GM18517 (cell line): ENCODE results near the gene BRSK2.
"Not testable (repeated sequence)": the region's sequence is repeated elsewhere in the genome, so short reads cannot be mapped to it uniquely, and the experiment has no call there.

Experiments
- ATAC-seq: cut with Tn5 transposase; IDR thresholded peaks from one replicate; pipeline ENCODE4 v1.9.1; 2021; ENCODE audit warnings: mild to moderate bottlenecking, moderate library complexity; ENCODE audit not compliant: unreplicated experiment

The BRSK2 gene

DNA sequence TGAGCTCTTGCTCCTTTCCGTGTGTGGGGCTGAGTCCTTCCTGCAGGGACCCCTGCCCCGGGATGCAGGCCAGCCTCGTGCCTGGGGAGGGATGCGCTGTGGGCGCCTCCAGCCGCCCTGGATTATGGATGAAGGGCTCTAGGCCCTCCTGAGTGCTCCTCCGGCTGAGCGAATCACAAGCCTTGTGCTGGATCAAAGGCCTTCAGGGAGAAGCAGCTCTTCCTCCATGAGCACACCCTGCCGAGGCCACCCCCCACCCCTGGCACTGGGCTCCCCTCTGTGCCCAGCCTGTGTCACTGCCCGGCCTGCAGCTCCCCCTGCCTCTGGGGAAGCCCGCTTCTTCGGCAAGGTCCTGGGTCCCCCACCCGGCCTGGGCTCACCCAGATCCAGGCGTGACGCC lies 43.8 kb downstream of the BRSK2 start:
- no peak for ATAC-seq

DNA sequence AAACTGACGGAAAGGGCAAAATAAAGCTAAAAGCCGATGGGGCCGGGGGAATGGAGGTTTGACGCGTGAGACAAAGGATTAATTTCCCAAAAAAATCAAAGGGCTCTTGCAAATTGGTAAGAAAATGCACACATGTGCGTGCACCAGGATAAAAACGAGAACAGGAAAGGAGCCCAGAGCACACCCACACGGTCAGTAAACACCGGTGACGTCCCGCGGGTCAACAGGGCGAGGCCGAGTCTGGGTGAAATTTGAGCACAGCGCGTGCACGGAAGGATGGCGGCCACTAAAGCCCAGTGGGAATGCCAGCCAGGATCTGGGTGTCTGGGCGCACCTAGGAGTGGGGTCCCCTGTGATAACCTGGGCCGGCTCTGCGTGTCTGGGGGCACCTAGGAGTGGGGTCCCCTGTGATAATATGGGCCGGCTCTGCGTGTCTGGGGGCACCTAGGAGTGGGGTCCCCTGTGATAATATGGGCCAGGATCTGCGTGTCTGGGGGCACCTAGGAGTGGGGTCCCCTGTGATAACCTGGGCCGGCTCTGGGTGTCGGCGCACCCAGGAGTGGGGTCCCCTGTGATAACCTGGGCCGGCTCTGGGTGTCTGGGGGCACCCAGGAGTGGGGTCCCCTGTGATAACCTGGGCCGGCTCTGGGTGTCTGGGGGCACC lies 44.4 kb downstream of the BRSK2 start:
- ATAC-seq: no peak

- not testable (repeated sequence) for ATAC-seq
These were observed 45.7 kb downstream of the BRSK2 start for GRCh38 chr11:1435479-1435819.

DNA sequence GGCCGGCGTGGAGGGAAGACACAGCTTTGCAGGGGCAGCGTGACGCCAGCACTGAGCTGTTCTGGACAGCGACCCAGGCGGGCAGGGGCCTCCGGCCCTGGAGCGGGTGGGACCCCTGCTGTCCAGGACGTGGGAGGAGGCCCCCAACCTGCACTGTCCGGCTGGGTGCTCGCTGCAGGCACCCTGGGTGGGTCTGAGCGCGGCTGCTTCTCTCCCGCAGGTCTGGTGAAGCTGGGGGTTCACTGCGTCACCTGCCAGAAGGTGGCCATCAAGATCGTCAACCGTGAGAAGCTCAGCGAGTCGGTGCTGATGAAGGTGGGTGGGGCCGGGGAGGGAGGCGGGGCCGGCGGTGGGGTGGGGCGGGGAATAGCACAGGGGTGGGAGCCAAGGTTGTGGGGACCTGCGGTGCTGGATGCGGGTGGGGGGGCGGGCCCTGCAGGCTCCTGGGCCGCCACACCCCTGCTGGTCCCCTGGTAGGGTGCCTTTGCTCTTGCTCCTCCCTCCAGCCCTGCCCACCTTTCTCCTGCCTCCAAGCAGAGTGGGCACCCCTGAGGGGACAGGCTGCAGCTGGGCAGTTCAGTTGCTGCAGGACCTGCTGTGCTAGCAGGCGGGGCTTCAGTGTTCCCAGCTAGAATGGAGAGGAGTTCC lies 46.2 kb downstream of the BRSK2 start:
- ATAC-seq: no peak

GRCh38 chr11:1436468-1437039 lies 46.8 kb downstream of the BRSK2 start:
- ATAC-seq: no peak

GRCh38 chr11:1437500-1437899 lies 47.8 kb downstream of the BRSK2 start:
- ATAC-seq: no peak

DNA sequence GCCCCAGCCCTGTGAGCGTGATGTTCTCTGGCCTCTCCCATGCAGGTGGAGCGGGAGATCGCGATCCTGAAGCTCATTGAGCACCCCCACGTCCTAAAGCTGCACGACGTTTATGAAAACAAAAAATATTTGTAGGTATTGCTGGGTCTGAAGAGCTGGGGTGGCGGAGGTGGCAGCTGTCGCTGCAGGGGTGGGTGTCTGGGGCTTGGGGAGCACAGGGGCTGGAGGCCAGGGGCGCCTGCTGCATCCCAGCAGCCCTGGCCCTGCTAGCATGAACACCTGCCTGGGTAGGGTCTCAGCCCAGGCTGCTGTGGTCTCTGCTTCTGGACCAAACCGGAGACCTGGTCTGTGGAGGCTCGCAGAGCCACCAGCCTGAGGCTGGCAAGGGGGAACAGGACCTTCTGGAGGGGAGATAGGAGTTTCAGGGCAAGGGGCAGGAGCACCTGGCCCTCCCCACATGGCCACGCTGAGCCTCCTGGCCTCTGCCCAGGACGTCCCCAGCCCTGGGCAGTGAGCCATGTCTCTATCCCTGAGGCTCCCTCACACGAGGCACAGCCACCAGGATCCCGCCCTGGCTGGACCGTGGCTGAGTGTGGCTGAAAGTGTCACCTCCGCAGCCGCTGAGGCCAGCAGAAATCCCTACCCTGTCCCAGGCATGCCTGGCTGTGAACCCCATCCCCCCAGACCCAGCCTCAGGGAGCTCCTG lies 48.7 kb downstream of the BRSK2 start:
- no peak for ATAC-seq

GRCh38 chr11:1438967-1439330 lies 49.2 kb downstream of the BRSK2 start:
- no peak for ATAC-seq

- no peak for ATAC-seq
These were observed 49.6 kb downstream of the BRSK2 start for GRCh38 chr11:1439341-1439740.

DNA sequence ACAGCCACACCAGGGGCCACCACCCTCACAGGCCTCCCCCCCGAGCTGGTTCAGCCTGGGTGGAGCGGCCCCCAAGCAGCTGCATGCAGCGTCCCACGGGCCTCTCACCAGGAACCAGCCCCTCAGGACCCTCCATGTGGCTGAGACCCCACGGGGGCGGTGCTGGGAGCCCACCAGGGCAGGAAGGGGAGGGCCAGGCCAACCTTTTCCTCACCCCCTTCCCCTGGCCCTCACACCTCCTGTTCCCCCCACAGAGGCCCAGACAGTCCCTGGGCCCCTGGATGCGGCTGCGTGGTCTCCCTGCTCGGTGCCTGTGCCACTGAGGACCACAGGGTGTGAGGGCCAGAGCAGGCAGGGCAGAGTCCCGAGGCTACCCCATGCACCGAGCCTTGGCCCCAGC lies 50.3 kb downstream of the BRSK2 start:
- no peak for ATAC-seq

- no peak for ATAC-seq
These were observed 50.8 kb downstream of the BRSK2 start for GRCh38 chr11:1440496-1440895.

DNA sequence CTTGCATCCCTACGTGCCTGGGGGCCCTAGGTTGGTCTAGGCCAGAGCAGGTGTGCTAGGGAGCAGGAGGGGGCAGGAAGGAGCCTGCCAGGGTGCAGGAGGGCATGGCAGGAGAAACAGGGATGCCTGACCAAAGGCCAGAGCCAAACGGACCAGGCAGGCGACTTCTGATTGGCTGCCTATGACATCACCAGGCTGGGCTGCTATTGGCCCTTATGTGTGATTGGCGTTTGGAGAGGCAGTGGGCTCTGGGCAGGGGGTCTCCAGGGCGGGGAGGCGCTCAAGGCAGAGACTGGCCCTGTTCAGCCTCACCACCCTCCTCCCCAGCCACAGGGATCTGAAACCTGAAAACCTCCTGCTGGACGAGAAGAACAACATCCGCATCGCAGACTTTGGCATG lies 52.4 kb downstream of the BRSK2 start:
- ATAC-seq: no peak

GRCh38 chr11:1442807-1443366 lies 53.2 kb downstream of the BRSK2 start:
- ATAC-seq: no peak

- no peak for ATAC-seq
These were observed 54.0 kb downstream of the BRSK2 start for GRCh38 chr11:1443737-1444136.

DNA sequence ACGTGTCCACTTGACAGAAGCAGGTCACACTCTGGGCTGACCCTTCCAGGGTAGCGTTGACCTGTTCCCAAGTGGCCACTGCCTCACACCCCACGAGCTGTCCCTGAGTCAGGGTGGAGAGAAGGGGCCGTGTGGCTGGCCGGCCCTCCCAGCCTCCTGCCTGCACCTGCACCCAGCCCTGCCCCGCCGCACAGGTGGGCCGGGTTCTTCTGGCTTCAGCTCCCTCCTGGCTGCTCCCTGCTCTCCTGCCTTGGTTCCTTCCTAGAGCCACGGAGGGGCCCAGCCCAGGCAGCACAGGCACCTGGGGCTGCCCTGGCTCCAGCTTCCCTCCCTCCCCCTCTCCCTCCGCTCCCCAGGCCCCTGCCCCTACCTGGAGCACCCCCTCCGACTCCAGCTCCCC lies 54.6 kb downstream of the BRSK2 start:
- ATAC-seq: no peak

- ATAC-seq: no peak
These were observed 55.2 kb downstream of the BRSK2 start for GRCh38 chr11:1444823-1445422.

GRCh38 chr11:1445741-1446445 lies 56.2 kb downstream of the BRSK2 start:
- no peak for ATAC-seq

GRCh38 chr11:1446623-1447022 lies 56.9 kb downstream of the BRSK2 start:
- ATAC-seq: no peak

DNA sequence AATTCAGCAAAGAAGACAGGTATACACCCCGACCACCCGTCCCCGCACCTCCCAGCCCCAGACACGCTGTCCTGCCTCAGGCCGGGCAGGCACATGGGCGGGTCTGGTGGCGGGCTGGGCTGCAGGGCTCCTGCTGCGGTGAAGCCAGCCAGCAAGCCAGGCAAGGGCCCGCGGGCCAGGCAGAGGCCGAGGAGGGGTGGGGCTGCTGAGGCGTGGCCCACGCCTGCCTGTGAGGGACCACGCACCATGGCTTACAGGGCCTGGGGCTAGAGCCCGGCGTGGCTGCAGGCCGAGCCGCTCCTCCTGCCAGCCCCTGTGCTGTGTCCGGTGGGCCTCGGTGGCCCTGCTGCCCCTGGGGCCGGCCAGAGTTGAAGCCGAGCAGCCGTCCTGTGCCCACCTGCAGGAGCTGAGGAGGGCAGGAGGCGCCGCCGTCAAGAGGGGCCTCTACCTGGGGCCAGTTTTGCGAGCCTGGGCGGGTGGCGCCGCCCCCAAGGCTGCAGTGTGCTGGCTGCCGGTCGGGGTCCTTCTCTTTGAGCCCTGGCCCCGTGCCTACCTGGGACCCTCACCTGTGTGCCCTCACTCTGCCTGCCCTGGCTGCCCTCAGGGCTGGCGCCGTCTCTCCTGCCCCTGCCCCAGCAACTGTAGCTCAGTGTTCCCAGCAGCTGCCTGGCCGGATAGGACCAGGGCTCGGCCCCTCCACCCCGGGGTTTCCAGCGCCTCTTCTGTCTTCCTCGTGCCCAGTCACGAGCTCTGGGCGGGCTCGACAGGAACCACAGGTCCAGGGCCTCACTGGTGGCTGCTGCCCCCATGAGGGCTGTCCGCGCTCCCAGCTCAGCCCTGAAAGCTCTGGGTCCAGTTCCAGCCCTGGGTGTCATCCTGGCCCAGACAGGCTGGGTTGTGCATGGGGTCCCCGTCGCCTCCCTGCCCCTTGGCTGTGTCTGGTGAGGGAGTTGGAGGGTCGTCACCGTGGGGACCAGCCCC lies 58.4 kb downstream of the BRSK2 start:
- ATAC-seq: no peak

DNA sequence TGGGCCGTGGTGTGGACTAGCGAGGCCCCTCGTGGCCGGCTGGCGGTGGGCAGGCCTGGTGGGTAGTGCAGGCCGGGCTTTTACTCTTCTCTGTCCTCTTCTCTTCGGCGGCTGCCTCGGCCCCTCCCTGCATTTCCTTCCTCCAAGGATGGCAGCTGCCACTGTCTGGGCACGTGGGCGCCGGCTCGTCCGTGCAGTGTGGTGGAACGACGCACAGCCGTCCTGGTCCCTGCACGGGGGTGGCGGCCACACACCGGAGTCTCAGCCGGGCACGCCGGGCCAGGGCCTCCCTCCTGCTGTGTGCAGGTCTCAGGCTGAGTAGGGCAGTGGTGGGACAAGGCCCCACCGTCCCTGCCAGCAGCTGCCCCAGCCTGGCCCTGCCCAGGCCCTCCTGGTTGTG lies 59.1 kb downstream of the BRSK2 start:
- ATAC-seq: no peak
